ENCODE data around the gene ID4. TPM values are rescaled to one million over a fixed set of nuclear protein-coding genes. Genes with fewer than 3 reads are reported as not detected.
A peak's percentile ranks its signal among the peaks of the same experiment; 100 is the strongest.

Gene ID4
- total and polyA plus RNA-seq, 2 donors (not counting 1 experiment from before 2014, with no cell fraction given) = not detected

GRCh38 chr6:19838442-19839236 is 1.5 kb downstream of the ID4 start:
- POLR2A ChIA-PET = no interaction called here
- peaks cover 4 to 10% of the 10 kb centered on the region in 2 donors for H3K4me1 ChIP-seq (ENCODE audit: control insufficient read depth in 2 of 2, insufficient read depth in 2 of 2, low read length in 2 of 2)
- H3K4me3 ChIP-seq (ENCODE audit: control extremely low read depth in 1 of 5, extremely low read depth in 1 of 5, insufficient read depth in 1 of 5, low read depth in 2 of 5, low read length in 4 of 5) = no peak overlapping the region
- peak overlapping the region; percentile 30 for H3K4me2 ChIP-seq (replicated peaks; ENCODE audit: low read depth, low read length, poor library complexity, severe bottlenecking)
- no peak for ATAC-seq (ENCODE audit: low read depth)
- H4K20me1 ChIP-seq (ENCODE audit: control insufficient read depth, insufficient read depth, low read length, poor library complexity, severe bottlenecking) = no peaks in the 10 kb centered on the region
- Mint-ChIP-seq H3K27ac (no peak overlapping the region), H3K4me3 (peak overlapping the region; percentile 50), H3K4me1 (peaks cover 10% of the 10 kb centered on the region), H3K27me3 (peaks cover 53% of the 10 kb centered on the region), H3K9me3 (ENCODE audit: insufficient read depth) (no peaks in the 10 kb centered on the region)
- H3K27ac ChIP-seq (ENCODE audit: low read length in 2 of 2) = no peak overlapping the region
- H3K9ac ChIP-seq (ENCODE audit: low read length) = no peak overlapping the region
- no peaks in the 10 kb centered on the region for H3K79me2 ChIP-seq (ENCODE audit: control insufficient read depth, insufficient read depth, low read length)
- H3K27me3 ChIP-seq (replicated peaks in 1 of 4; ENCODE audit: control extremely low read depth in 1 of 4, control insufficient read depth in 3 of 4, insufficient read depth in 4 of 4, low read length in 3 of 4) = peaks cover 0 to 26% (median 12%) of the 10 kb centered on the region in 4 experiments
- peaks cover 0 to 14% (median 0%) of the 10 kb centered on the region in 3 donors for H3K9me3 ChIP-seq (ENCODE audit: control extremely low read depth in 1 of 3, control insufficient read depth in 2 of 3, insufficient read depth in 1 of 3, low read length in 2 of 3)
- H3K36me3 ChIP-seq (replicated peaks in 1 of 2; ENCODE audit: control extremely low read depth in 1 of 2, control insufficient read depth in 1 of 2, extremely low read depth in 1 of 2, insufficient read depth in 2 of 2, low read length in 1 of 2) = no peaks in the 10 kb centered on the region
- TF ChIP-seq CTCF (IDR thresholded peaks at IDR 0.05) (no peak), EZH2 (IDR thresholded peaks at IDR 0.05; ENCODE audit: borderline replicate concordance, insufficient read depth, low read depth, low read length, poor library complexity, severe bottlenecking) (no peak)
- intact Hi-C loops (cut with micrococcal nuclease) = no loop called here
- CTCF ChIA-PET = no interaction called here
- H2AFZ ChIP-seq (ENCODE audit: insufficient read depth, low read depth, low read length, poor library complexity, severe bottlenecking) = no peak overlapping the region
- no peak for DNase-seq
- whole genome bisulfite sequencing (ENCODE audit: insufficient coverage) = 1% methylated on average over 49 of the region's 63 CpGs

- no peak for TF ChIP-seq EZH2 (IDR thresholded peaks at IDR 0.05; ENCODE audit: borderline replicate concordance, insufficient read depth, low read depth, low read length, poor library complexity, severe bottlenecking)
- TF ChIP-seq CTCF (IDR thresholded peaks at IDR 0.05) = no peak
- no peak overlapping the region for H3K4me2 ChIP-seq (replicated peaks; ENCODE audit: low read depth, low read length, poor library complexity, severe bottlenecking)
- no peak overlapping the region for H3K4me3 ChIP-seq (ENCODE audit: control extremely low read depth in 1 of 5, extremely low read depth in 1 of 5, insufficient read depth in 1 of 5, low read depth in 2 of 5, low read length in 4 of 5)
- no peaks in the 10 kb centered on the region for H3K36me3 ChIP-seq (replicated peaks in 1 of 2; ENCODE audit: control extremely low read depth in 1 of 2, control insufficient read depth in 1 of 2, extremely low read depth in 1 of 2, insufficient read depth in 2 of 2, low read length in 1 of 2)
- ChIA-PET CTCF (interaction anchor here (0.6 kb wide), 1 partner anchor 13 kb away, joined by 4 read pairs; no protein-coding TSS in a partner anchor), POLR2A (no interaction called here)
- no peak overlapping the region for H3K27ac ChIP-seq (ENCODE audit: low read length in 2 of 2)
- Mint-ChIP-seq H3K4me3 (peak overlapping the region; percentile 50), H3K27ac (no peak overlapping the region), H3K9me3 (ENCODE audit: insufficient read depth) (no peaks in the 10 kb centered on the region), H3K4me1 (peaks cover 10% of the 10 kb centered on the region), H3K27me3 (peaks cover 55% of the 10 kb centered on the region)
- no peaks in the 10 kb centered on the region for H3K79me2 ChIP-seq (ENCODE audit: control insufficient read depth, insufficient read depth, low read length)
- intact Hi-C loops (cut with micrococcal nuclease) = no loop called here
- H3K9ac ChIP-seq (ENCODE audit: low read length) = no peak overlapping the region
- H3K4me1 ChIP-seq (ENCODE audit: control insufficient read depth in 2 of 2, insufficient read depth in 2 of 2, low read length in 2 of 2) = peaks cover 4 to 10% of the 10 kb centered on the region in 2 donors
- H4K20me1 ChIP-seq (ENCODE audit: control insufficient read depth, insufficient read depth, low read length, poor library complexity, severe bottlenecking) = no peaks in the 10 kb centered on the region
- no peak for DNase-seq
- H2AFZ ChIP-seq (ENCODE audit: insufficient read depth, low read depth, low read length, poor library complexity, severe bottlenecking) = no peak overlapping the region
- peaks cover 0 to 26% (median 12%) of the 10 kb centered on the region in 4 experiments for H3K27me3 ChIP-seq (replicated peaks in 1 of 4; ENCODE audit: control extremely low read depth in 1 of 4, control insufficient read depth in 3 of 4, insufficient read depth in 4 of 4, low read length in 3 of 4)
- ATAC-seq (ENCODE audit: low read depth) = no peak
- H3K9me3 ChIP-seq (ENCODE audit: control extremely low read depth in 1 of 3, control insufficient read depth in 2 of 3, insufficient read depth in 1 of 3, low read length in 2 of 3) = peaks cover 0 to 14% (median 0%) of the 10 kb centered on the region in 3 donors
- WGBS (ENCODE audit: insufficient coverage) = no CpG with 5 or more reads among the region's 7 CpGs
Observed at GRCh38 chr6:19839237-19839546, 2.0 kb downstream of the ID4 start.

Measured in B cell (primary cell).